ENCODE results near the gene TNK1. TPM values are rescaled to one million over a fixed set of nuclear protein-coding genes. Genes with fewer than 3 reads are reported as not detected.

The TNK1 gene
- total and polyA plus RNA-seq, 2 donors (not counting 1 experiment from before 2014, with no cell fraction given), result 11.7 to 23.7 TPM

DNA sequence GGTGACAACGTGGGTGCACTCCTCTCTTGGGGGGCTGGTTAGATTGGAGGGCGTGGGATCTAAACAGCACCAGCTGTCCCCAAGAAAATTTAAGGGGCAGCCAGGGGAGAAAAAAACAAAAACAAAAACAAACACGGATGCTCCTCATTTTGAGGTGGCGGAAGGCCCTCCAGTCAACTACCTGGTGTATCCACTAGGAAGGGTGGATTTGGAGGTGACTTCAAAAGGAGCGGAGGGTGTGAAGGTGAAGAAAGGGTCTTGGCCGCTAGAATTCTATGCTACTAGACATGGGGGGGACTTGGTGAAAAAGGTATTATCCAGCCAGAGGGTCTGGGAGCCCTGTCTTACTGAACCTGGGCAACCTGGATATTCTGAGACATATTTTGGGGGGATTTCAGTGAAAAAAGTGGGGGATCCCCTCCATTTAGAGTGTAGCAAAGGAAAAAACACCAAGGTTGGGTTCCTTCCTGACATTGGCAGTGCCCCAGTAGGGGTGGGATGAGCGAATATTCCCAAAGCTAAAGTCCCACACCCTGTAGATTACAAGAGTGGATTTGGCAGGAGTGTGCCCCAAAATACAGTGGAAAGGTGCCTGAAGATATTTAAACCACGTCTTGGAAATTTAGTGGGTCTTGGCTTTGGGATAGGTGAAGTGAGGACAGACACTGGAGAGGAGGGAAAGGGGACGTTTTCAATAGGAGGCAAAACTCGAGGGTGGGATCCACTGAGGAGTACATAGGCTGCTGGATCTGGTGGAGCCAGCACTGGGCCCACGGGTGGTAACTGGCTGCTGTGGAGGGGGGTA lies 58.0 kb downstream of the TNK1 start:
- ChIA-PET POLR2A (interaction anchor here (0.6 kb wide), 1 partner anchor 17 kb away, joined by 10 read pairs; no protein-coding TSS in a partner anchor), CTCF (interaction anchor here (0.8 to 4.2 kb wide), 9 partner anchors 16 to 234 kb away, joined by 3 to 43 read pairs (median 5); partner anchors contain the start of genes SLC35G6 and TMEM95)
- WGBS (ENCODE audit: insufficient coverage), result 48% methylated on average over 6 of the region's 11 CpGs
- ATAC-seq (ENCODE audit: low read depth) (no peak), DNase-seq (no peak)
- no peak overlapping the region for H3K27ac ChIP-seq (ENCODE audit: low read length in 2 of 2)
- H3K4me2 ChIP-seq (replicated peaks; ENCODE audit: low read depth, low read length, poor library complexity, severe bottlenecking), result peak overlapping the region; percentile 93
- no peak overlapping the region for H2AFZ ChIP-seq (ENCODE audit: insufficient read depth, low read depth, low read length, poor library complexity, severe bottlenecking)
- peak overlapping the region; percentile 48 for H3K9ac ChIP-seq (ENCODE audit: low read length)
- Mint-ChIP-seq H3K27me3 (peaks cover 51% of the 10 kb centered on the region), H3K4me1 (peaks cover 48% of the 10 kb centered on the region), H3K4me3 (peak overlapping the region; percentile 84), H3K27ac (peak overlapping the region; percentile 61), H3K9me3 (ENCODE audit: insufficient read depth) (no peaks in the 10 kb centered on the region)
- H4K20me1 ChIP-seq (ENCODE audit: control insufficient read depth, insufficient read depth, low read length, poor library complexity, severe bottlenecking), result peaks cover 49% of the 10 kb centered on the region
- peaks cover 51 to 53% of the 10 kb centered on the region in 2 donors for H3K4me1 ChIP-seq (ENCODE audit: control insufficient read depth in 2 of 2, insufficient read depth in 2 of 2, low read length in 2 of 2)
- intact Hi-C loops (cut with micrococcal nuclease), result loop anchor here (5.0 kb wide), 2 partner anchors 402 to 1952 kb away; partner anchors contain the start of genes DERL2, MIS12 and SLC16A13
- H3K79me2 ChIP-seq (ENCODE audit: control insufficient read depth, insufficient read depth, low read length), result peaks cover 27% of the 10 kb centered on the region
- no peaks in the 10 kb centered on the region for H3K36me3 ChIP-seq (replicated peaks in 1 of 2; ENCODE audit: control extremely low read depth in 1 of 2, control insufficient read depth in 1 of 2, extremely low read depth in 1 of 2, insufficient read depth in 2 of 2, low read length in 1 of 2)
- peaks cover 0 to 34% (median 0%) of the 10 kb centered on the region in 3 donors for H3K9me3 ChIP-seq (ENCODE audit: control extremely low read depth in 1 of 3, control insufficient read depth in 2 of 3, insufficient read depth in 1 of 3, low read length in 2 of 3)
- TF ChIP-seq, protein P1, sequence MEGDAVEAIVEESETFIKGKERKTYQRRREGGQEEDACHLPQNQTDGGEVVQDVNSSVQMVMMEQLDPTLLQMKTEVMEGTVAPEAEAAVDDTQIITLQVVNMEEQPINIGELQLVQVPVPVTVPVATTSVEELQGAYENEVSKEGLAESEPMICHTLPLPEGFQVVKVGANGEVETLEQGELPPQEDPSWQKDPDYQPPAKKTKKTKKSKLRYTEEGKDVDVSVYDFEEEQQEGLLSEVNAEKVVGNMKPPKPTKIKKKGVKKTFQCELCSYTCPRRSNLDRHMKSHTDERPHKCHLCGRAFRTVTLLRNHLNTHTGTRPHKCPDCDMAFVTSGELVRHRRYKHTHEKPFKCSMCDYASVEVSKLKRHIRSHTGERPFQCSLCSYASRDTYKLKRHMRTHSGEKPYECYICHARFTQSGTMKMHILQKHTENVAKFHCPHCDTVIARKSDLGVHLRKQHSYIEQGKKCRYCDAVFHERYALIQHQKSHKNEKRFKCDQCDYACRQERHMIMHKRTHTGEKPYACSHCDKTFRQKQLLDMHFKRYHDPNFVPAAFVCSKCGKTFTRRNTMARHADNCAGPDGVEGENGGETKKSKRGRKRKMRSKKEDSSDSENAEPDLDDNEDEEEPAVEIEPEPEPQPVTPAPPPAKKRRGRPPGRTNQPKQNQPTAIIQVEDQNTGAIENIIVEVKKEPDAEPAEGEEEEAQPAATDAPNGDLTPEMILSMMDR (IDR thresholded peaks at IDR 0.05), result no peak
- TF ChIP-seq EZH2 (IDR thresholded peaks at IDR 0.05; ENCODE audit: borderline replicate concordance, insufficient read depth, low read depth, low read length, poor library complexity, severe bottlenecking), result no peak
- H3K4me3 ChIP-seq (ENCODE audit: control extremely low read depth in 1 of 5, extremely low read depth in 1 of 5, insufficient read depth in 1 of 5, low read depth in 2 of 5, low read length in 4 of 5), result peak overlapping the region in 2 of 5 experiments; percentile 31 to 43
- H3K27me3 ChIP-seq (replicated peaks in 1 of 4; ENCODE audit: control extremely low read depth in 1 of 4, control insufficient read depth in 3 of 4, insufficient read depth in 4 of 4, low read length in 3 of 4), result peaks cover 0 to 59% (median 34%) of the 10 kb centered on the region in 4 experiments

Other genes with a start within 250 kb of the TNK1 start
Only the 30 nearest of the 38 such genes appear.
- gene DLG4, start 161.3 kb upstream of the TNK1 start, total RNA-seq, result 12.0 and 12.5 TPM in 2 replicates
- 2.0 and 2.5 TPM in 2 replicates for gene DLG4, start 161.3 kb upstream of the TNK1 start, polyA plus RNA-seq
- 640 and 655 TPM in 2 replicates for gene ACADVL, start 161.2 kb upstream of the TNK1 start, total RNA-seq
- gene ACADVL, start 161.2 kb upstream of the TNK1 start, polyA plus RNA-seq, result 696 and 903 TPM in 2 replicates
- gene DVL2, start 146.6 kb upstream of the TNK1 start, total RNA-seq, result 104 and 116 TPM in 2 replicates
- gene DVL2, start 146.6 kb upstream of the TNK1 start, polyA plus RNA-seq, result 14.6 and 22.5 TPM in 2 replicates
- 42.3 and 45.8 TPM in 2 replicates for gene PHF23, start 141.6 kb upstream of the TNK1 start, total RNA-seq
- gene PHF23, start 141.6 kb upstream of the TNK1 start, polyA plus RNA-seq, result 15.7 and 17.6 TPM in 2 replicates
- gene GABARAP, start 138.6 kb upstream of the TNK1 start, total RNA-seq, result 350 and 371 TPM in 2 replicates
- gene GABARAP, start 138.6 kb upstream of the TNK1 start, polyA plus RNA-seq, result 201 and 323 TPM in 2 replicates
- gene CTDNEP1, start 129.4 kb upstream of the TNK1 start, total RNA-seq, result 160 and 162 TPM in 2 replicates
- gene CTDNEP1, start 129.4 kb upstream of the TNK1 start, polyA plus RNA-seq, result 108 and 125 TPM in 2 replicates
- gene ELP5, start 128.9 kb upstream of the TNK1 start, total RNA-seq, result 42.2 and 48.0 TPM in 2 replicates
- gene ELP5, start 128.9 kb upstream of the TNK1 start, polyA plus RNA-seq, result 69.9 and 77.9 TPM in 2 replicates
- 1.2 TPM in 2 replicates for gene CLDN7, start 118.6 kb upstream of the TNK1 start, total RNA-seq
- 5.8 and 10.8 TPM in 2 replicates for gene CLDN7, start 118.6 kb upstream of the TNK1 start, polyA plus RNA-seq
- gene SLC2A4, start 99.4 kb upstream of the TNK1 start, total RNA-seq, result not detected in 2 replicates
- gene SLC2A4, start 99.4 kb upstream of the TNK1 start, polyA plus RNA-seq, result not detected in 2 replicates
- 0.22 TPM in 1 of 2 replicates, not detected in the other for gene YBX2, start 86.5 kb upstream of the TNK1 start, total RNA-seq
- 0.15 TPM in 1 of 2 replicates, not detected in the other for gene YBX2, start 86.5 kb upstream of the TNK1 start, polyA plus RNA-seq
- gene EIF5A, start 73.5 kb upstream of the TNK1 start, total RNA-seq, result 233 and 236 TPM in 2 replicates
- 576 and 769 TPM in 2 replicates for gene EIF5A, start 73.5 kb upstream of the TNK1 start, polyA plus RNA-seq
- gene GPS2, start 65.7 kb upstream of the TNK1 start, total RNA-seq, result 128 and 137 TPM in 2 replicates
- gene GPS2, start 65.7 kb upstream of the TNK1 start, polyA plus RNA-seq, result 209 and 225 TPM in 2 replicates
- gene NEURL4, start 51.8 kb upstream of the TNK1 start, total RNA-seq, result 85.2 and 89.2 TPM in 2 replicates
- 54.6 and 82.6 TPM in 2 replicates for gene NEURL4, start 51.8 kb upstream of the TNK1 start, polyA plus RNA-seq
- 371 and 392 TPM in 2 replicates for gene ACAP1, start 44.6 kb upstream of the TNK1 start, total RNA-seq
- gene ACAP1, start 44.6 kb upstream of the TNK1 start, polyA plus RNA-seq, result 412 and 471 TPM in 2 replicates
- 13.4 and 15.4 TPM in 2 replicates for gene KCTD11, start 28.9 kb upstream of the TNK1 start, total RNA-seq
- 3.1 and 4.3 TPM in 2 replicates for gene KCTD11, start 28.9 kb upstream of the TNK1 start, polyA plus RNA-seq
- 0.25 TPM in 1 of 2 replicates, not detected in the other for gene TMEM95, start 25.9 kb upstream of the TNK1 start, total RNA-seq
- not detected in 2 replicates for gene TMEM95, start 25.9 kb upstream of the TNK1 start, polyA plus RNA-seq
- 31.1 and 31.6 TPM in 2 replicates for gene PLSCR3, start 13.4 kb downstream of the TNK1 start, total RNA-seq
- gene PLSCR3, start 13.4 kb downstream of the TNK1 start, polyA plus RNA-seq, result 82.3 and 122 TPM in 2 replicates
- gene TMEM256, start 23.0 kb downstream of the TNK1 start, total RNA-seq, result 64.5 and 67.8 TPM in 2 replicates
- 29.2 and 65.4 TPM in 2 replicates for gene TMEM256, start 23.0 kb downstream of the TNK1 start, polyA plus RNA-seq
- 1.7 and 3.4 TPM in 2 replicates for gene NLGN2, start 26.8 kb downstream of the TNK1 start, total RNA-seq
- 0.52 and 0.68 TPM in 2 replicates for gene NLGN2, start 26.8 kb downstream of the TNK1 start, polyA plus RNA-seq
- not detected in 2 replicates for gene SPEM1, start 39.2 kb downstream of the TNK1 start, total RNA-seq
- gene SPEM1, start 39.2 kb downstream of the TNK1 start, polyA plus RNA-seq, result not detected in 2 replicates
- not detected in 2 replicates for gene SPEM2, start 44.5 kb downstream of the TNK1 start, total RNA-seq
- gene SPEM2, start 44.5 kb downstream of the TNK1 start, polyA plus RNA-seq, result not detected in 2 replicates
- gene SPEM3, start 47.8 kb downstream of the TNK1 start, total RNA-seq, result not detected in 2 replicates
- gene SPEM3, start 47.8 kb downstream of the TNK1 start, polyA plus RNA-seq, result not detected in 2 replicates
- gene TMEM102, start 54.3 kb downstream of the TNK1 start, total RNA-seq, result 17.7 and 19.1 TPM in 2 replicates
- gene TMEM102, start 54.3 kb downstream of the TNK1 start, polyA plus RNA-seq, result 5.9 and 10.8 TPM in 2 replicates
- 2.8 and 4.6 TPM in 2 replicates for gene FGF11, start 58.4 kb downstream of the TNK1 start, total RNA-seq
- 2.7 and 3.3 TPM in 2 replicates for gene FGF11, start 58.4 kb downstream of the TNK1 start, polyA plus RNA-seq
- gene CHRNB1, start 64.0 kb downstream of the TNK1 start, total RNA-seq, result 6.2 and 6.6 TPM in 2 replicates
- gene CHRNB1, start 64.0 kb downstream of the TNK1 start, polyA plus RNA-seq, result 5.8 and 7.2 TPM in 2 replicates
- gene ZBTB4, start 98.5 kb downstream of the TNK1 start, total RNA-seq, result 59.4 and 62.4 TPM in 2 replicates
- gene ZBTB4, start 98.5 kb downstream of the TNK1 start, polyA plus RNA-seq, result 16.0 and 19.2 TPM in 2 replicates
- gene SLC35G6, start 100.4 kb downstream of the TNK1 start, total RNA-seq, result 0.30 TPM in 1 of 2 replicates, not detected in the other
- gene SLC35G6, start 100.4 kb downstream of the TNK1 start, polyA plus RNA-seq, result 0.04 TPM in 1 of 2 replicates, not detected in the other
- 225 and 240 TPM in 2 replicates for gene POLR2A, start 103.3 kb downstream of the TNK1 start, total RNA-seq
- 56.5 and 77.6 TPM in 2 replicates for gene POLR2A, start 103.3 kb downstream of the TNK1 start, polyA plus RNA-seq
- 40.6 and 44.5 TPM in 2 replicates for gene TNFSF12, start 168.0 kb downstream of the TNK1 start, total RNA-seq
- 31.7 and 53.4 TPM in 2 replicates for gene TNFSF12, start 168.0 kb downstream of the TNK1 start, polyA plus RNA-seq
- 14.7 and 16.0 TPM in 2 replicates for gene TNFSF13, start 177.7 kb downstream of the TNK1 start, total RNA-seq
- 18.1 and 20.2 TPM in 2 replicates for gene TNFSF13, start 177.7 kb downstream of the TNK1 start, polyA plus RNA-seq

All from B cell (primary cell).